SK-N-MC (cell line): ENCODE data around the gene TANC1.

Source experiments
- DNase-seq: peaks from one replicate; pipeline ENCODE4 v3.0.0-alpha.2; 2011; ENCODE audit warnings: low read depth, low spot score
- H3K27ac ChIP-seq: fragments of 200-600 bp; sonication (generic); 2 replicates; pipeline ENCODE4 v1.5.1; 2016; ENCODE audit warnings: mixed run types
- H3K36me3 ChIP-seq: fragments of 200-600 bp; sonication (generic); 2 replicates; pipeline ENCODE4 v1.6.1; 2017; ENCODE audit warnings: antibody characterized with exemption, low read length, mixed read lengths; ENCODE audit not compliant: insufficient read depth
- H3K4me3 ChIP-seq: fragments of 200-600 bp; sonication (generic); 2 replicates; pipeline ENCODE4 v1.5.1; 2016
- H3K9ac ChIP-seq: fragments of 200-600 bp; sonication (generic); 2 replicates; pipeline ENCODE4 v1.8.0; 2017; ENCODE audit warnings: mixed run types, mixed read lengths; ENCODE audit not compliant: insufficient read length
- H3K9me3 ChIP-seq: fragments of 200-600 bp; sonication (generic); 2 replicates; pipeline ENCODE4 v1.6.1; 2017; ENCODE audit warnings: low read depth, mild to moderate bottlenecking, antibody characterized with exemption, low read length, moderate library complexity, mixed read lengths
- EZH2 ChIP-seq: fragments of 200-600 bp; sonication (generic); IDR thresholded peaks from one replicate; pipeline ENCODE4 v1.6.1; 2017; ENCODE audit warnings: antibody characterized with exemption
- FOXP2 ChIP-seq: optimal IDR thresholded peaks from 2 replicates; pipeline ENCODE3; 2011; ENCODE audit warnings: mild to moderate bottlenecking, moderate library complexity; ENCODE audit not compliant: insufficient read depth; ENCODE audit errors: extremely low read length, control extremely low read depth
- POLR2AphosphoS5 ChIP-seq: IDR thresholded peaks from 2 replicates; pipeline ENCODE4 v1.6.1; 2012; ENCODE audit warnings: mild to moderate bottlenecking, low read depth, low read length, borderline replicate concordance

Gene TANC1

DNA sequence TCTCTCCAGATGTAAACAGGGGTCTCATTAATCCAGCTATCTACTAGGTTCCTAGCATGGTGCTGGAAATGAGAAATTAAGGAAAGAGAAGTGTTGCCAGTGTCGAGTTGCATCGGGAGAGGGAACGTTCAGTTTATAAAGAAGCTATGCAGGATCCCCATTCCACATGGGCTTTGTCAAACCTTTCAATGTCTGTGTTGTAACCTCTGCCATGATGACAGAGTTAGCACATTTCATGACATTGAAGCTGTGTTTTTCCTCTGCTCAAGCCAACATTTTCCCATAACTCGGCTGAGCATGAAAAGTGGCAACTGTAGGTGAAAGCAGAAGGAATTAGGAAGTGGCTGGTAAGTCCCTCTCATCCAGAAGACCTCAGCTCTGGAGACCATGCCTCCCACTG lies 184.6 kb downstream of the TANC1 start:
- no peak overlapping the region for H3K9ac ChIP-seq
- TF ChIP-seq FOXP2 (no peak), POLR2AphosphoS5 (no peak), EZH2 (no peak)
- DNase-seq, result no peak
- H3K9me3 ChIP-seq, result no peaks in the 10 kb centered on the region
- no peak overlapping the region for H3K27ac ChIP-seq
- no peak overlapping the region for H3K4me3 ChIP-seq
- no peaks in the 10 kb centered on the region for H3K36me3 ChIP-seq

DNA sequence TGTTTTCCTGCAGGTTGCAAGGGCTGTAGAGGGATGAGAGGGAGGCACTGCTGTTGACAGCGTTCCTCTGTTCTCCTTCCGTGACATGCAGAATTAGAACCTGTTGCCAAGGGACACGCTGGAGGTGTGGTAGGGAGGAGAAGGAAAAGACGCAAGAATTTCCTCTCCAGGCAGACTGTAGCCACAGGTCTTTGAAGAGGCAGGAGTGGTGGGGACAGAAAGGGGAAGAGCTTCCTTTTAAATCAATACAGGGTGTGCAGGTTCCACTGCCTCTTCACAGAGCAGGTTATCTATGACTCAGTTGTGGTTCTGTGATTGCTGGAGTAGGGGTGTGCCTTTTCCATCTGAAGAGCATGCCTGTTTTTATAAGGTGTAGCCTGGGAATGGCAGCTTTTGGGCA lies 185.0 kb downstream of the TANC1 start:
- Histone ChIP-seq H3K36me3 (no peaks in the 10 kb centered on the region), H3K4me3 (no peak overlapping the region), H3K9ac (no peak overlapping the region), H3K27ac (no peak overlapping the region), H3K9me3 (no peaks in the 10 kb centered on the region)
- TF ChIP-seq EZH2, result no peak
- TF ChIP-seq FOXP2, result no peak
- TF ChIP-seq POLR2AphosphoS5, result no peak
- DNase-seq, result no peak

DNA sequence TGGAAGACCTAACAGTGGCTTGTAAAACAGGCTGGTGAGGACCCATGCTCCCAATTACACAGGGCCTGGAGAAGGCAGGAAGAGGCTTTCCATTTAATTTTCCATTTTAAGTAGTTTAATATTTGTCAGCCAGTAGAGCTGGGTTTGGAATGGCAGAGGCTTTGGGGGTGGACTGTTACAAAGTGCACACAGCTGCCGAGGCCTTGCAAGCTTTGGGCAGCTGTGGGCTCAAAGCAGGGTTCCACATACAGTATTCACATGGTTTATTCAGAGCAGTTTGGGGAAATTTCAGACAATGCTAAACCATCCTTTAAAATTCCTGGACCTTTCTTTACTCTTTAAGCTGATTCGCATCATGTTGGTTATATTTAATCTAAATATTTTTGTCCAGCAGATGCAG lies 185.5 kb downstream of the TANC1 start:
- Histone ChIP-seq H3K27ac (no peak overlapping the region), H3K36me3 (no peaks in the 10 kb centered on the region), H3K9ac (no peak overlapping the region)

DNA sequence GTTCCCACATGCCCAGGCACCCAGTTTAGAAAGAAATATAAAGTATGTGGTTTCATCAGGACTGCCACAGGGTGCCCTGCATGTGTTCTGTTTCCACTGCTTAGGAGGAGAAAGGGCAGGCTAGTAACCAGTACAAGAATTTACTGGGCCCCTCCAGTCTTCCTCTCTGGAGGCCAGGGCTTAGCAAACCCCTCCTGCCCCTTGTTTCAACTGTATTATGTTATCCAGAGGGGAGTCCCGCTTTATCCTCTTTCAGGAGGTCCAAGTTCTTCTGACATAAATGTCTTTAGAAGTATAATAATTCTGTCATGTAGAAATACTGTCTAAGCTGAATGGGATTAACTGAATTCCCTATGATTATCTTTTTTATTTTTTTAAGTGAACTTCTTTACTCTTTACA lies 185.9 kb downstream of the TANC1 start:
- Histone ChIP-seq H3K36me3 (no peaks in the 10 kb centered on the region), H3K9ac (no peak overlapping the region), H3K9me3 (no peaks in the 10 kb centered on the region), H3K27ac (no peak overlapping the region), H3K4me3 (no peak overlapping the region)
- TF ChIP-seq FOXP2 (no peak), POLR2AphosphoS5 (no peak), EZH2 (no peak)
- no peak for DNase-seq

More for the DNA sequence above, 185.5 kb downstream of the TANC1 start:
- Histone ChIP-seq H3K4me3 (no peak overlapping the region), H3K9me3 (no peaks in the 10 kb centered on the region)
- no peak for TF ChIP-seq EZH2
- TF ChIP-seq POLR2AphosphoS5, result no peak
- no peak for TF ChIP-seq FOXP2
- DNase-seq, result no peak

DNA sequence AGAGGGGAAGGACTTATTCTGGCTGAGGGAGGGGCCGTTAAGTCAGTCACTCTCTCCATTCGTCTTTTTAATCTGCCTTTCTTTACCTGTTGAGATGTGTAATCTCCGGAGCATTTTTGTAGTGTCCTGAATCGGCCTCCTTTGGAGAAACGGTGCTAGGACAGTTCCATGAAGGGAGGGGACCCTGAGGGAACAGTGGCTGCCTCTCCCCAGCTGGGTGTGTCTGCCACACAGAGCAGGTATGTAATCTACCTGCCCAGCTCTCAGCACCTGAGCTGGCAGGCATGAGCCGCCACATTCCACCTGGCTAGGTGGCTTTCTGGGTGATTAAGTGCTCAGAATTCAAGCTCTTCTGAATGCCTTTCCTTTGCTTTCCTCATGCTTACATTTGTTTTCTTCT lies 186.9 kb downstream of the TANC1 start:
- Histone ChIP-seq H3K27ac (no peak overlapping the region), H3K9me3 (no peaks in the 10 kb centered on the region), H3K4me3 (no peak overlapping the region), H3K9ac (no peak overlapping the region), H3K36me3 (no peaks in the 10 kb centered on the region)
- no peak for TF ChIP-seq FOXP2
- no peak for TF ChIP-seq POLR2AphosphoS5
- TF ChIP-seq EZH2, result no peak
- no peak for DNase-seq

DNA sequence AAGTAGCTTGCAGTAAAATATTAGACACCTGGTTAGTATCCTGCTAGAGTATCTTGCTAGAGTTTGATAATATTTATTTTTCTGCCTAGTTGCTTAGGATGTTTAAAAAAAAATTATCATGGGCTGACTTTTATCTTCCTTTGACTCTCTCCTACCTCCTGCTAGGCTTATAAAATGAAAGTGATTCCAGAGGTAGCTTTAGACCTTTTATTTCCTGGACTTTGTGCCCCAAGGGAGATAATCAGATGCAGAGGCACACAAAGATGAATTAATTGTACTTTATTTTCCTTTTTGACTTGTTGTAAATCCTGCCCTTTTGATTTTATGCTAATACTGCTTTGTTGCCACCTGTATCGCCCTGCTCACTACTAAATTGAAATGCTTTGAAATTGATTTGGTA lies 187.4 kb downstream of the TANC1 start:
- Histone ChIP-seq H3K9me3 (no peaks in the 10 kb centered on the region), H3K27ac (0 out of 2 replicates have a peak overlapping the region, but pooled peaks have one; percentile 20), H3K36me3 (no peaks in the 10 kb centered on the region), H3K4me3 (no peak overlapping the region), H3K9ac (no peak overlapping the region)
- DNase-seq, result no peak
- TF ChIP-seq FOXP2 (no peak), POLR2AphosphoS5 (no peak), EZH2 (no peak)

DNA sequence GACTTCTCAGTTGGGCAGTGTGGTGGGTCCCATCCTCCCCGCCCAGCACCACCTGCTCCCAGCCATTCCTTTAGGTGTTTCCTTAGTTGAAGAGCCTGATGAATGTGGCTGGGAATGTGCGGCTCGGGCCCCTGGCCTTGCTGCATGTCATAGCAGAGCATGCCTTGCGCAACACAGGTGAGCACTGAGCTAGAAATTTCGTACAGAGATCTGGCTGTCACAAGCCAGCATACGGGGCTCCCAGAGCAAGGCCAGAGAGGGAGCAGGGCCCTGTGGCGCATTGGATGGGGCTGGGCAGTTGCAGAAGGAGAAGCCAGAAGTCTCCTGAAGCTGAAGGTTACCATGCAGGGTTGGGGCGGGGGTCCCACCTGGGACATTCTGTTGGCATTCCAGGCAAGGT lies 188.4 kb downstream of the TANC1 start:
- Histone ChIP-seq H3K27ac (no peak overlapping the region), H3K36me3 (no peaks in the 10 kb centered on the region), H3K9me3 (no peaks in the 10 kb centered on the region), H3K4me3 (no peak overlapping the region), H3K9ac (no peak overlapping the region)
- DNase-seq, result no peak
- TF ChIP-seq POLR2AphosphoS5 (no peak), FOXP2 (no peak), EZH2 (no peak)

DNA sequence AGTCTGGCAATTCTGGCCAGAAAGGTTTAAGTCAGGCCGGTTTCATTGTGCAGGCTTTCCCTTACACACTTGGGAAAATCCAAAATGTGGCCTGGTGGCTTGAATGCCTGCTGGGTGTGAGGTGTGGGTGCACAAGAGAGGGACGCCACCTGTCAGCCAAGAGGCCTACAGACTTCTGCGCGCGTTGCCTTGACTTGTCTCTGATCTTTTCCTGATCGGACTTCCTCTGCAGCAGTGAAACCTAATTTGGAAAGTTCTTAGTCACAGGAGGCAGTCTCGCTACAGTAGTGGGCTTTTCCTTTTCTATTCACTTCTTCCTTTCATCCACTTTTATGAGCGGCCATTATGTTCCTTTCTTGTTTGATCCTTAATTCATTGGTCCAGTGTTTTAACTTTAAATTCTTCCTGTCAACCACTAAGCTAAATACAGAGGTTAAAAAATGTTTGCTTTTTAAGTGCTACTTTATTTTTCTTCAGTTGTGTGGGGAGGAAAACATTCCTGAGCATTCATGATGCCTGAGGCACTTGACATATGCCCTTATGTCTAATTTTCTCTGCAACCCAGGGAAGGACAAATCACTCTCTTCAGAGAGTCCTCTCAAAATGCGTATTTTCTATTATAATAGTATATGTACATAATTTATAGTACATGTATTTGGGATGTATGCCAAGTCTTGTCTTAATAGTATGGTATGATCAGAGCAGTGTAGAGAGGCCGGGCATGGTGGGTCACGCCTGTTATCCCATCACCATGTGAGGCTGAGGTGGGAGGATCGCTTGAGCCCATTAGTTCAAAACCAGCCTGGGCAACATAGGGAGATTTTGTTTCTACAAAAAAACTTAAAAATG lies 189.1 kb downstream of the TANC1 start:
- Histone ChIP-seq H3K4me3 (no peak overlapping the region), H3K36me3 (no peaks in the 10 kb centered on the region), H3K9me3 (no peaks in the 10 kb centered on the region), H3K27ac (no peak overlapping the region), H3K9ac (no peak overlapping the region)
- TF ChIP-seq FOXP2, result no peak
- no peak for TF ChIP-seq POLR2AphosphoS5
- TF ChIP-seq EZH2, result no peak
- DNase-seq, result no peak

DNA sequence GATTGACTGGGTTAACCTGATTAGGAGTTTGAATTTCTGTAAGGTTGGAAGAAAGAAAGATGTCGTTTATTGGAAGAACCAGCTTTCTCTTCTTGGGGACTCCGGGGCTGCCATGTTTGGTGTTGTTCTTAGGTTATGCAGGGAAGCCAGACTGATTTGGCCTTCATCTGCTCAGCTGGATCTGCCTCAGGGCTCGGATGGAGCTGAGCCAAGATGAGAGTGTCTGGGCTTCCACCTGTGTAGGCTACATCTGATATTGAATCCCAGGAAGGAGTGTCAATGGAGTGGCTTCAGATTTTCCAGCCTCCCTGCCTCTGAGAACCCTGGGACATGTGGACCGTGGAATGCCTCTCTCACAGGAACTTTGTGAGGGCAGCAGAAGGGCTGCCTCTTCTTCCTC lies 192.0 kb downstream of the TANC1 start:
- TF ChIP-seq POLR2AphosphoS5 (no peak), EZH2 (no peak), FOXP2 (no peak)
- Histone ChIP-seq H3K27ac (no peak overlapping the region), H3K9ac (no peak overlapping the region), H3K36me3 (no peaks in the 10 kb centered on the region), H3K4me3 (no peak overlapping the region), H3K9me3 (no peaks in the 10 kb centered on the region)
- no peak for DNase-seq
